ENCODE measurements around the gene PPP2R2D.

PPP2R2D gene

DNA sequence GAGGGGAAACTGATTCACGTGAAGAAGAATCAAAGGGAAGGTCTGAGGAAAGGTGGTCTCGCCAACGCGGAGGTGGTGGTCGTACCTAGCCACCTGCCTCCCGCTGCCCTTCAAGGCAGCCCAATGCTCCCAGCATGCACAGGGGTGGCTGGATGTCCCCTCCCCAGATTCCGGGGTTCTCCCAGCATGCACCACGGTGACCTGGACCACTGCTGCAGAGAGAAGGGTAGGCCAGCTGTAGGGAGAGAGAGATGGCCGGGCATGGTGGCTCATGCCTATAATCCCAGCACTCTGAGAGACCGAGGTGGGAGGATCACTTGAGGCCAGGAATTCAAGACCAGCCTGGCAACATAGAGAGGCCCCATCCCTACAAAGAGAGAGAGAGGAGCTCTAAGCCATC lies 32.4 kb upstream of the PPP2R2D start:
- no peak overlapping the region for H3K4me3 ChIP-seq (replicated peaks; ENCODE audit: low read depth, low read length)
- DNase-seq (ENCODE audit: low read depth), result no peak
- TF ChIP-seq, protein P1, sequence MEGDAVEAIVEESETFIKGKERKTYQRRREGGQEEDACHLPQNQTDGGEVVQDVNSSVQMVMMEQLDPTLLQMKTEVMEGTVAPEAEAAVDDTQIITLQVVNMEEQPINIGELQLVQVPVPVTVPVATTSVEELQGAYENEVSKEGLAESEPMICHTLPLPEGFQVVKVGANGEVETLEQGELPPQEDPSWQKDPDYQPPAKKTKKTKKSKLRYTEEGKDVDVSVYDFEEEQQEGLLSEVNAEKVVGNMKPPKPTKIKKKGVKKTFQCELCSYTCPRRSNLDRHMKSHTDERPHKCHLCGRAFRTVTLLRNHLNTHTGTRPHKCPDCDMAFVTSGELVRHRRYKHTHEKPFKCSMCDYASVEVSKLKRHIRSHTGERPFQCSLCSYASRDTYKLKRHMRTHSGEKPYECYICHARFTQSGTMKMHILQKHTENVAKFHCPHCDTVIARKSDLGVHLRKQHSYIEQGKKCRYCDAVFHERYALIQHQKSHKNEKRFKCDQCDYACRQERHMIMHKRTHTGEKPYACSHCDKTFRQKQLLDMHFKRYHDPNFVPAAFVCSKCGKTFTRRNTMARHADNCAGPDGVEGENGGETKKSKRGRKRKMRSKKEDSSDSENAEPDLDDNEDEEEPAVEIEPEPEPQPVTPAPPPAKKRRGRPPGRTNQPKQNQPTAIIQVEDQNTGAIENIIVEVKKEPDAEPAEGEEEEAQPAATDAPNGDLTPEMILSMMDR (IDR thresholded peaks at IDR 0.05; ENCODE audit: low read length, missing control alignments), result no peak

- DNase-seq (ENCODE audit: low read depth), result no peak
Measured at GRCh38 chr10:131869344-131869743, 31.5 kb upstream of the PPP2R2D start.

DNA sequence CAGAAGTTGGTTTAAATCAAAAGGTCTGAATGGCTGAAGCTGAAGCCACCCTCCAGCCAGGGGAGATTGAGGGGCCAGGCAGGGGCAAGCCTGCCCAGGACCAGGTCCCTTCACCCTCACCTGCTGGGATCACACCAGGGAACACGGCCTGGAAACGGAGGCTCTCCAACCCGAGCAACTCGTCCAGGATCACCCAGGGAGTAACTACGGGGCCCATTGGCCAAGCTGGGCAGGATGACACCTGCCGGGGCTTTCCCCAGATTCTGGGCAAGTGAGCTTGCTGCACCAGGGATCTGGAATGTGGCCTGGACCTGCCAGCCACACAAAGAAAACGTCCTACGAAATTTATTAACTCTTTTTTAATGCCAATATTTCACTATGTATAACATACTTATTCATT lies 30.4 kb upstream of the PPP2R2D start:
- H3K4me3 ChIP-seq (replicated peaks; ENCODE audit: low read depth, low read length), result no peak overlapping the region

More at GRCh38 chr10:131869344-131869743, 31.5 kb upstream of the PPP2R2D start:
- TF ChIP-seq, protein P1 (IDR thresholded peaks at IDR 0.05; ENCODE audit: low read length, missing control alignments), result no peak
- no peak overlapping the region for H3K4me3 ChIP-seq (replicated peaks; ENCODE audit: low read depth, low read length)

GRCh38 chr10:131870831-131871672 lies 29.8 kb upstream of the PPP2R2D start:
- TF ChIP-seq, protein P1 (IDR thresholded peaks at IDR 0.05; ENCODE audit: low read length, missing control alignments), result no peak
- DNase-seq (ENCODE audit: low read depth), result no peak
- H3K4me3 ChIP-seq (replicated peaks; ENCODE audit: low read depth, low read length), result no peak overlapping the region

More for the DNA sequence above, 30.4 kb upstream of the PPP2R2D start:
- TF ChIP-seq, protein P1 (IDR thresholded peaks at IDR 0.05; ENCODE audit: low read length, missing control alignments), result no peak
- DNase-seq (ENCODE audit: low read depth), result no peak

DNA sequence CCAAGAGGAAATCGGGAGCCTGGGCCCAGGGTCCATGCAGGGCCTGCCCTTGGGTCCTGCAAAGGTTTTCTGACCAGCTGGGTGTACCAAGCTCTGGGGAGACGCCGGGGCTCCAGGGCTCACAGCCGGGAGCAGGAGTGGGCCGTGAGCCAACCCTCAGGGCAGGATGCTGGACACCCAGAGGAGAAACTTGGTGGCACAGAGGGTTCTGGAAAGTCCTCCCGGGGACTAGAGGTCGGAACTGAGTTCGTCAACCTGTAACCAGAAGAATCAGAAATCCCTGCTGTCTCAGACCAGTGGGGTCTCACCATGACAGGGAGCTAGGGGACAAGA lies 29.2 kb upstream of the PPP2R2D start:
- no peak overlapping the region for H3K4me3 ChIP-seq (replicated peaks; ENCODE audit: low read depth, low read length)
- TF ChIP-seq, protein P1 (IDR thresholded peaks at IDR 0.05; ENCODE audit: low read length, missing control alignments), result no peak
- no peak for DNase-seq (ENCODE audit: low read depth)

DNA sequence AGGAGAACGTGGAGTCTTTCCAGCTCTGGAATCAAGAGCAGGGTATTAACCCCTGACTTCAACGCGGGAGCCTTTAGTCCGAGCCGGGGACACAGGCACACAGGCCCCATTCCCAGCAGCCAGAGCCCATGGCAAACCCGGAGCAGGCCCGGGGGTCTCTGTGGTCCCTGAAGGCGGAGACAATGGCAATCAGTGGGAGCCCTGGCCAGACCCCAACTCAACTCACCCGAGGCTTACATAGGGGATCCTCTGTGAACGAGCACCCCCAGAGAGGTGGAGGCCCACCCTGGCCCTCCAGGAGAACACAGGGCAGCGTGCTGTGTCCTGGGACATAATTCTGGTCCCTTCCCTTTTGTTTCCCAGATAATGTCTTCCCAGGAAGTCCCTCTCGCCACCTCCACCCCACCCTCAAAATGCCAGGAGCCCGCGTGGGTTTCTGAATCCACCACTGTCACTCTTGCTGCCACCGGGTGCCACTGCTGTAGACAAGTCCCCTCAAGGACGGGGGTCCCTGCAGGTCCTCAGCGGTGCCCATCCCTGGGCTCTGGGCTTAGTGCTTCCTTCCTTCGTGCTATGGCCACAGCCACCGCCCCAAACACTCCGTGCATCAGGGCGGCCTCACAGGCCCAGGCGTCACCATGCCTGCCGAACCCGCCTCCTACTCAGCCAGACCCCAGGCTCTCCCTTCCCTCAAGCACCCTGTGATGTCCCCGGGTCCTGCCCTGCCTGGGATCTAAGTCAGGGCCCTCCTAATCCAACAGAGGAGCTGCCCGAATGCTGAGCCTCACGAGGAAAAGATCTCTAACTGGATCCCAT lies 28.6 kb upstream of the PPP2R2D start:
- DNase-seq (ENCODE audit: low read depth), result no peak
- no peak overlapping the region for H3K4me3 ChIP-seq (replicated peaks; ENCODE audit: low read depth, low read length)
- TF ChIP-seq, protein P1 (IDR thresholded peaks at IDR 0.05; ENCODE audit: low read length, missing control alignments), result no peak

Data from fibroblast of pulmonary artery (primary cell).